ENCODE data around the gene FOS. TPM values are rescaled to one million over a fixed set of nuclear protein-coding genes. Genes with fewer than 3 reads are reported as not detected.

Gene FOS
- total and polyA plus RNA-seq, 2 donors (not counting 1 experiment from before 2014, with no cell fraction given), result 103 to 4,077 TPM

- H3K9me3 Mint-ChIP-seq (ENCODE audit: insufficient read depth), result no peaks in the 10 kb centered on the region
- H3K4me3 ChIP-seq (ENCODE audit: control extremely low read depth in 1 of 5, extremely low read depth in 1 of 5, insufficient read depth in 1 of 5, low read depth in 2 of 5, low read length in 4 of 5), result no peak overlapping the region
- no peaks in the 10 kb centered on the region for H3K79me2 ChIP-seq (ENCODE audit: control insufficient read depth, insufficient read depth, low read length)
- no peak overlapping the region for H3K4me3 Mint-ChIP-seq
- H3K27me3 Mint-ChIP-seq, result no peaks in the 10 kb centered on the region
- ChIA-PET POLR2A (no interaction called here), CTCF (interaction anchor here (0.7 to 2.1 kb wide), 5 partner anchors 9 to 216 kb away, joined by 3 to 8 read pairs (median 4); no protein-coding TSS in a partner anchor)
- intact Hi-C loops (cut with micrococcal nuclease), result no loop called here
- no peaks in the 10 kb centered on the region for H4K20me1 ChIP-seq (ENCODE audit: control insufficient read depth, insufficient read depth, low read length, poor library complexity, severe bottlenecking)
- no peaks in the 10 kb centered on the region for H3K4me1 ChIP-seq (ENCODE audit: control insufficient read depth in 2 of 2, insufficient read depth in 2 of 2, low read length in 2 of 2)
- no peak overlapping the region for H3K27ac Mint-ChIP-seq
- H2AFZ ChIP-seq (ENCODE audit: insufficient read depth, low read depth, low read length, poor library complexity, severe bottlenecking), result no peak overlapping the region
- H3K4me1 Mint-ChIP-seq, result no peaks in the 10 kb centered on the region
- TF ChIP-seq EZH2 (IDR thresholded peaks at IDR 0.05; ENCODE audit: borderline replicate concordance, insufficient read depth, low read depth, low read length, poor library complexity, severe bottlenecking) (no peak), CTCF (IDR thresholded peaks at IDR 0.05) (no peak)
- no peak for ATAC-seq (ENCODE audit: low read depth)
- H3K9ac ChIP-seq (ENCODE audit: low read length), result no peak overlapping the region
- no peak overlapping the region for H3K27ac ChIP-seq (ENCODE audit: low read length in 2 of 2)
- WGBS (ENCODE audit: insufficient coverage), result 98% methylated on average over 7 of the region's 11 CpGs
- H3K36me3 ChIP-seq (replicated peaks in 1 of 2; ENCODE audit: control extremely low read depth in 1 of 2, control insufficient read depth in 1 of 2, extremely low read depth in 1 of 2, insufficient read depth in 2 of 2, low read length in 1 of 2), result no peaks in the 10 kb centered on the region
- DNase-seq, result no peak
- no peaks in the 10 kb centered on the region for H3K9me3 ChIP-seq (ENCODE audit: control extremely low read depth in 1 of 3, control insufficient read depth in 2 of 3, insufficient read depth in 1 of 3, low read length in 2 of 3)
- H3K4me2 ChIP-seq (replicated peaks; ENCODE audit: low read depth, low read length, poor library complexity, severe bottlenecking), result no peak overlapping the region
- H3K27me3 ChIP-seq (replicated peaks in 1 of 4; ENCODE audit: control extremely low read depth in 1 of 4, control insufficient read depth in 3 of 4, insufficient read depth in 4 of 4, low read length in 3 of 4), result no peaks in the 10 kb centered on the region
These were observed 39.7 kb upstream of the FOS start for GRCh38 chr14:75238756-75239455.

GRCh38 chr14:75240781-75241180 is 37.8 kb upstream of the FOS start:
- CTCF ChIA-PET, result interaction anchor here (0.6 kb wide), 1 partner anchor 10 kb away, joined by 3 read pairs; no protein-coding TSS in a partner anchor
- Histone ChIP-seq H3K4me1 (ENCODE audit: control insufficient read depth in 2 of 2, insufficient read depth in 2 of 2, low read length in 2 of 2) (no peaks in the 10 kb centered on the region), H3K79me2 (ENCODE audit: control insufficient read depth, insufficient read depth, low read length) (no peaks in the 10 kb centered on the region), H3K27me3 (replicated peaks in 1 of 4; ENCODE audit: control extremely low read depth in 1 of 4, control insufficient read depth in 3 of 4, insufficient read depth in 4 of 4, low read length in 3 of 4) (no peaks in the 10 kb centered on the region), H3K9ac (ENCODE audit: low read length) (no peak overlapping the region), H2AFZ (ENCODE audit: insufficient read depth, low read depth, low read length, poor library complexity, severe bottlenecking) (no peak overlapping the region), H3K4me2 (replicated peaks; ENCODE audit: low read depth, low read length, poor library complexity, severe bottlenecking) (no peak overlapping the region), H3K4me3 (ENCODE audit: control extremely low read depth in 1 of 5, extremely low read depth in 1 of 5, insufficient read depth in 1 of 5, low read depth in 2 of 5, low read length in 4 of 5) (no peak overlapping the region), H3K27ac (ENCODE audit: low read length in 2 of 2) (no peak overlapping the region), H3K36me3 (replicated peaks in 1 of 2; ENCODE audit: control extremely low read depth in 1 of 2, control insufficient read depth in 1 of 2, extremely low read depth in 1 of 2, insufficient read depth in 2 of 2, low read length in 1 of 2) (no peaks in the 10 kb centered on the region), H3K9me3 (ENCODE audit: control extremely low read depth in 1 of 3, control insufficient read depth in 2 of 3, insufficient read depth in 1 of 3, low read length in 2 of 3) (no peaks in the 10 kb centered on the region), H4K20me1 (ENCODE audit: control insufficient read depth, insufficient read depth, low read length, poor library complexity, severe bottlenecking) (no peaks in the 10 kb centered on the region)
- TF ChIP-seq CTCF (IDR thresholded peaks at IDR 0.05) (no peak), EZH2 (IDR thresholded peaks at IDR 0.05; ENCODE audit: borderline replicate concordance, insufficient read depth, low read depth, low read length, poor library complexity, severe bottlenecking) (no peak)
- Mint-ChIP-seq H3K9me3 (ENCODE audit: insufficient read depth) (no peaks in the 10 kb centered on the region), H3K27me3 (no peaks in the 10 kb centered on the region), H3K27ac (no peak overlapping the region), H3K4me1 (no peaks in the 10 kb centered on the region), H3K4me3 (no peak overlapping the region)
- WGBS (ENCODE audit: insufficient coverage), result 76% methylated on average over 5 of the region's 6 CpGs
- POLR2A ChIA-PET, result interaction anchor here (0.5 kb wide), 1 partner anchor 44 kb away, joined by 5 read pairs; no protein-coding TSS in a partner anchor
- DNase-seq (no peak), ATAC-seq (ENCODE audit: low read depth) (no peak)
- intact Hi-C loops (cut with micrococcal nuclease), result no loop called here
